GM21786 (cell line): Measurements from ENCODE around the gene CCNO.
A peak's percentile ranks its signal among the peaks of the same experiment; 100 is the strongest.

Experiments
- ATAC-seq: cut with Tn5 transposase; IDR thresholded peaks from one replicate; pipeline ENCODE4 v1.9.1; 2021; ENCODE audit not compliant: unreplicated experiment

CCNO gene

DNA sequence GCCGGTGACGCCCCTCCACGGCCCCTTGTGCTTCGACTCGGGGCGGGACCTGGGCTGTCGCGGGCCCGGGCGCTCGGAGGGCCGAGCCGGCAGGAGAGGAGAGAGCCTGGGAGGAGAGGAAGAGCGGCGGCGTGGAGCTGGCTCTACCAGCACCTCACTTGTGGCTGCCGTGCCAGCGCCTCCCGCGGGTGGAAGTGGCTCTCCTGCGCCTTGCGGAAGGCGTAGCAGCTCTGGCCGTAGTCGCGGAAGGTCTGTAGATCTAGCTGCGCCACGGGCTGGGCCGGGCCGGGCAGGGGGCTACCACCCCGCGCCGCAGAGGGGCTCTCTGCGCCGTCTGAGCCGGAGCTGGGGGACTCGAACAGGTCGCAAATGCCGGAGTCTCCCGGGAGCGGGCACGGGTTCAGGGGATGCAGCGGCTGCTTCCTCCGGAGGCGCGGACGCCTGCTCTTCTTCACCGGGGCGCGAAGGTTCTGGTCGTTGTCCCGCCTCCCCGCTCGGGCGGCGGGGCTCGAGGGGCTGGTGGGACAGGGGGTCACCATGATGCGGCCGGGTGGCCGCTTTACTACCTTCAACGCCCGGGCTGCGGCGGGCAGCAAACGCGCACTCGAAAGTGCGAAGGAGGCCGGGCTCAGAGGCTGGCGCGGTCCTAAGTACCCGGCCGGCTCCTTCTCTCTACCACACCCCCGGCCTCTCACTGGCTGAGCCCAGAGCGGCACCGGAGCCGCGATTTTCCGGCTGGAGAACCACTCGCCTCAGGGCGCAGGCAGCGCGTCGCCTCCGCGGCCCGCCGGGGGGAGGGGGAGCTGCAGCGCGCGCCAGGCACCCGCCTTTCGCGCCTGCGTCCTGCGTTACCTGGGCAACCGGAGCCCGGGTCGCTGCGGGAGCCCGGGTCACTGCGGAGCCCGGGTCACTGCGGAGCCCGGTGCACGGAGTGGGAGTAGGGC, at the start of gene CCNO:
Gene CCNO, minus strand, starts transcription at position 624 of the 944 bp plus-strand sequence. Its CDS starts 85 bp downstream, at position 539.
- ATAC-seq, result peak; percentile 60

GRCh38 chr5:55278778-55279177, 45.4 kb upstream of the CCNO start:
- no peak for ATAC-seq

DNA sequence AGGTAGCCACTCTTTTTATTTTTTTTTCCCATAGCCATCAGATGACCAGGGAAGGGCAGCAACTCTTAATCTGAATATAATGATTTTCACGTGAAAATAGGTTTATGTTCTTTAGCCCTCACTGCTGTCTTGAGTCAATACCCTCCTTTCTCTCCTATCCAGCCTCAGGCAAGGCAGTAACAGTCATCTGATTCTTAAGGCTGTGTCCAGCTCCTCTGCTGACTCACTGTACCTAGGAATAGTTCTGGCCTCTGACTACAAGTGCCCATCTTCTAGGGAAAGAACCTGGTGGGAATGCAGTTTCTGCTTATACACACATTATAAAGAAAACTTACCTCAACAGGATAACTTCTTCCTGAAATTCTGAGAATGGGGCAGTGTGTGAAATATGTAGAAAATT, 43.4 kb upstream of the CCNO start:
- ATAC-seq, result no peak

DNA sequence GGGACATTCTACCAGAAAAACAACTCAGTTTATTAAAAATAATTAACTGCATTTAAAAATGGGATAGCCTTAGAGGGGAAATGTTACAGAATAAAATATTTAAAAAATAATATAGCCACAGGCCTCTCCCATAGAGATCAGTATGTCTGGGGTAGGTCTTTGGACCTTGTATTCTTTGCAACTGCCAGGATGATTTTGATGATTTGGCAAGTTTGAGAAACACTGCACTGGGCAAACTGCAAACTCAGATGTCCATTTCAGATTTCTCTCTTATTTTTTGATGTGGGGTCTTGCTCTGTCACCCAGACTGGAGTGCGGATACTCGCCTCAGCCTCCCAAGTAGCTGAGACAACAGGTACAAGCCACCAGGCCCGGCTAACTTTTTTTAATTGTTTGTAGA, 24.9 kb upstream of the CCNO start:
- no peak for ATAC-seq

DNA sequence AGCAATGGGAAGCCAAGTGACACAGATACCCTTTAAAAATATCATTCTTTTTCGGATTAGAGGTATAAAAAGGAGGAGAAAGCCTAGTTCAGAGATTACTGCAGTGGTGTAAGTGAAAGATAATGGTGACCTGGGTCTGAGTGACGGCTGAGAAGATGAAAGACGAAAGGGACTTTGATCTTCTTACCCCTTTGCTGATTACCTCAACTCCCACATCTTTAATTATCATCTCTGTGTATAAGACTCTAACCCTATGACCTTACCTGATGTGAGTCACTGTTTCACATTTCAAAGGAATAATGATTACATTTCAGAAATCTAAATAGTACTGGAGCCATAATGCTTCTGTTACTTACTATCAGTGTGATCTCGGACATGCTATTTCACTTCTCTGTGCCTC, 21.4 kb upstream of the CCNO start:
- no peak for ATAC-seq

GRCh38 chr5:55250064-55250463, 16.7 kb upstream of the CCNO start:
- ATAC-seq, result no peak

- ATAC-seq, result no peak
Observed at GRCh38 chr5:55241746-55242145, 8.3 kb upstream of the CCNO start.

DNA sequence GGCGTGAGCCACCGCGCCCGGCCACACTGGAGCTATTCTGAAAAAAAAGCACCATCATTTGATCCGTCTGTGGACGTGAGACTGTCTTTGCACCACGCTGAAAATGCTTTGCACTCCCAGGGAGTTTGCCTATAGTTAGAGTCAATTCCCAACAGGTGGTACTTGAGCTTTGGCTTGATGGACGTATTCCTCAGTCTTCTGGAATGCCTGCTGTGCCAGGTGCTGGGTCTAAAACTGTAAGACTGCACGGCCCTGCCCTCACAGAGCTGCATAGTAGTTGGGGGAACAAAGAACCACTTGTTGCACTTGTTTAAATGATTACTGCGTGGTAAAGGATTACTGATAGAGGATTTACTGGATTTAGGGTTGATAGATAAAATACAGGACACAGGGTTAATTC, 3.4 kb upstream of the CCNO start:
- ATAC-seq, result no peak

GRCh38 chr5:55234121-55234700, 803 bp upstream of the CCNO start:
- no peak for ATAC-seq

GRCh38 chr5:55232271-55232984, 980 bp downstream of the CCNO start:
- peak; percentile 8 for ATAC-seq

- no peak for ATAC-seq
Observed at GRCh38 chr5:55231919-55232270, 1.5 kb downstream of the CCNO start.

GRCh38 chr5:55231029-55231918, 2.1 kb downstream of the CCNO start:
- no peak for ATAC-seq

- ATAC-seq, result no peak
Observed at GRCh38 chr5:55230086-55230629, 3.2 kb downstream of the CCNO start.

DNA sequence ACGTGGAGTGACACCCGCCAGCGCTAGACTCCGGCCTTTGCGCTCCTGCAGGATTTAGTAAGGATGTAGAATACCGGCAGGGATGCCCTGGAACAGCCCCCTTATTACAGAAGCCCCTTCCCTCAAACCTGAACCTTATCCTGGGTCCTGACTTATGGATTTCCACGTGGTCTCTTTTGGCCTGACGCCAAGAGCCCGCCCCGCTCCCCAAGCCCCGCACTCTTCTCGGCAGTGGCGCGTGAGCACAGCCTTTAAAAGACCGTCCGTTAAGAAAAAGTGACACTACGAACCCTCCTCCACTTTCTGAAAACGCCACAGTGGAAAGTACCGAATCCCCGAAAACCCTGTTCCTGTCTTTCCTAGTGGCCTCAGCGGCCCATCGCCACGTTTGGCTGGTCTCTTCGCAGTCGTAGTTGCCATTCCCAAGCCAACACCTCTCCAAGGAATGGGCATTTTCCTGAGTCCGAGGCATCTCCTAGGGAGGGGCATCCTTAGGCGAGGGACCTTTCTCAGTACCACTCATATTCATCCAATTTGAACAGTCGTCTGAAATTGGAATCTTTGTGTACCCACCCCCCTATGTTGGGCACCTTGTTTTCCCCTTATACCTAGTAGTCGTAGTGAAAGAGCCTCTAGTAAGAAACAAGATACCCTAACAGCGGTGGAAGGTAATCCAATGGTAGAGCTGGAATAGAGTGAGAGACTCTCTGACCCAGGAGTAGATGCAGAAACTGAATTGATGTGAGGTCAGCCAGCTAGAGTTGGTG, 5.6 kb downstream of the CCNO start:
- no peak for ATAC-seq

DNA sequence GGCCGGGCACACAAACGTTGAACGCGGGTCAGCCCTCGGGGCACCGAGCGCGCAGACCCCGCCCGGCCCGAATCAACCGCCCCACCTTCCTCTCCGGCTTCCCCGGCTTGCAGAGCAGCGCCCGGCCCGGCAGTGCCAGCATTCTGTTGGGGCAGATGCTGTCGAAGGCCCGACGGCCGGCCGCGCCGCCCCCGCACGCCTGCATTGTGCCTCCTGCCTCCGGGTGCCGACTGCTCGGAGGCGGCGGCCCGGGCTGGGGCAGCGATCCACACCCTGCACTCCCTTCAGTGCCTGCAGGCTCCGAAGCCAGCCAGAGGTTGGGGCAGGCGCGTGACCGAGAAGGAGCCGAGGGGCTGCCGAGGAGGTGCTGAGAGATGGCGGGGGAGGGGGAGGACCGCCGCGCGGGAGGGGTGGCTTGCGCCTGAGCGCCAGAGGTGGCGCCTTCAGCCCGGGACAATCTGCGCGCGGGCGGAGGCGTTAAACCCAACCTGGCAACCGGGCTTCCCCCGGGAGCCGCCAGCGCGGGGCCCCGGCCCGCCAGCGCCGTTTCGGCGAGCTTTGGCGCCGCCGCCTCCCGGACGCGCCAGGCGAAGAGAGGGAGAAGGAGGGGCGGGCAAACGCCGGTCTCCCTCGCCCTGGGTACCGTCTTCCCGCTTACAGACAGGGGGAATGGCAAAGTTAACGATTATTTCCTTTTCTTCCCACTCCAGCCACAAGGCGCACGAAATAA, 6.3 kb downstream of the CCNO start, which contains the start of gene MCIDAS:
Gene MCIDAS, minus strand, starts transcription at position 382 of the 730 bp plus-strand sequence. Its CDS starts 177 bp downstream, at position 205.
- ATAC-seq, result peak; percentile 57

- peak; percentile 45 for ATAC-seq
Observed at GRCh38 chr5:55226027-55226933, 7.1 kb downstream of the CCNO start.

DNA sequence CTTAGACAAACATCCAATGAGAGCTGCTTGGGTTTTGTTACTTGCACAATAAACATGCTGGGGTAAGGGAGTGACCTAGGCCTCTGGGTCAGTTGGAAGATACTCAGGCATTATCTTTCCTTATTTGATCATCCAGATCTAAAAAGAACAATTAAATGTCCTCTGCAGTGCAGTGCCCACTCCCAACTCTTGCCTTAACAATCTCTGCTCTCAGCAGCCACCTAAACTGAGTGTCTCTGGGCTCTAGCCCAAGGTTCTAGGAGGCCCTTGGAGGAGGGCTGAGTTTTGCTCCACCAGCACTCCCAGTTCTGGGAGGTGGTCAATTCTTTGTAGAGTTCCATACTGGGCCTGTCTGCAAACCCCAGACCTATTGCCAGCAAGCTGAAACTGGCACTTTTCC, 8.1 kb downstream of the CCNO start:
- ATAC-seq, result no peak

DNA sequence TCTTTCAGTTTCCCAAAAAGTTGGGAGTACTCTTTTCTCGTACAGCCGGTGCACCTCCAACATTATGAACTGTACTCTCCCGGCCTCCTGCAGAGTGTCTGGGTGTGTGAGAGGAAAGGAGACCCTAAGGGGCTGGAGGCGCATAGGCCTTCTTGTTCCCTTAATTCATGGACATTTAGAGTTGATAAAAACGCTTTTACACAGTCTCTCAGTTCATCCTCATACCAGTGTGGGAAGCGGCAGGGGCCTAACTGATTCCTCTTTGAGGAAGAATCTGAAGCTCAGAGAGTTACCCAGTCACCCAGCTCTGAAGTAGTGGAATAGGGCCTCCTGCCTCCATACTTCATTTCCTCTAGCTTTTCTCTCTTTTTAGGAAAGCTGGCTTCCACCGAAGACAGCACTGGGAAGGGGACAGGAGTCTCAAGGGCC, 9.6 kb downstream of the CCNO start:
- no peak for ATAC-seq
